GM19397 (cell line): ENCODE data around the gene JAG2.

Experiments used
- ATAC-seq: cut with Tn5 transposase; IDR thresholded peaks from one replicate; pipeline ENCODE4 v1.9.1; 2021; ENCODE audit warnings: mild to moderate bottlenecking, moderate library complexity; ENCODE audit not compliant: unreplicated experiment

The JAG2 gene

GRCh38 chr14:105185001-105185400 is 16.4 kb upstream of the JAG2 start:
- ATAC-seq, result no peak

DNA sequence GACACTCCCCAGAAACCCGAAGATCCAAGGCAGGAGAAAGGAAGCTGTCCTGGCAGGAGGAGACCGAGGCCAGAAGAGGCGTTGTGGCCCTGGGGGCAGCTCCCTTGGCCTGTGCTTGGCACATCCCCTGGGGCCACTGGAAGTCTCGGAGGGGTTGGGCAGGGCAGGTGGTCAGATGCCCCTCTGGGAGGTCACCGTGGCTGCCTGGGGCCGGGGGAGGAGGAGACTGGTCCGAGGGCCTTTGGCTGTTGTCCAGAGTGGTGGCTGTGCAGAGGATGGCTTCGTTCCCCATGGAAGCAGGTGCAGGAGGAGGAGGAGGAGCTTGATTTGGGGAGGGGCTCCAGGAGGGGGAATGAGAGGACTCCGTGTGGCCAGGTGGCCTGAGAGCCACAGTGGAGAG is 15.9 kb upstream of the JAG2 start:
- ATAC-seq, result no peak

DNA sequence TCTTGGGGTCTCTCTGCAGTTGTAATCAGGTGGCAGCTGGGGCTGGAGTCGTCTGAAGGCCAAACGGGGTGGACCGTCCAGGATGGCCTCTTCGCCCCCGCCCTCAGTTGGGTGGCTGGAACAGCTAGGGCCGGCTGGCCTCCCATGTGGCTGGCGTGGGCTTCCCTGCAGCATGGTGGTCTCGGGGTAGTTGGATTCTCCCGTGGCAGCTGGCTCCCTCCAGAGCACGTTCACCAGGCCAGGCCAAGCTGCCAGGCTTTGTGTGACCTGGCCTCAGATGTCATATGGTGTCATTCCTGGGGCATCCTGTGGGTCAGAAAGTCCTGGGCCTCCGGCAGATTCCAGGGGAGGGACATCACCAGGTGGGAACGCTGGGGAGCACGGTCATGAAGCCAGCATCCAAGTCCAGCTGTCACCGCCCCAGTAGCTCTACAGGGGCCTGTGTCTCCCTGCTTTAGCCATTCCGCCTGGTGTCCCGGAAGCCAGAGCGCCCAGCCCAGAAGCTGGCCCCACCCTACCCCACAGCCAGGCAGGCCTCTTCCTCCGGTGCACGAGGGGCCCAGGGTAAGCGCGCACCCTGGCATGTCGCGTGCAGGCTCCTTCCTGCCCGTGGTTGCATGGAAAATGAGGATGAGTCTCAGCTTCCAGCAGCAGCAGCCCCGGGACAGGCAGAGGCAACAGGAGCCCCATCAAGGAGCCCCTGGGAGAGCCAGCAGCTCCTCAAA is 13.9 kb upstream of the JAG2 start:
- no peak for ATAC-seq

DNA sequence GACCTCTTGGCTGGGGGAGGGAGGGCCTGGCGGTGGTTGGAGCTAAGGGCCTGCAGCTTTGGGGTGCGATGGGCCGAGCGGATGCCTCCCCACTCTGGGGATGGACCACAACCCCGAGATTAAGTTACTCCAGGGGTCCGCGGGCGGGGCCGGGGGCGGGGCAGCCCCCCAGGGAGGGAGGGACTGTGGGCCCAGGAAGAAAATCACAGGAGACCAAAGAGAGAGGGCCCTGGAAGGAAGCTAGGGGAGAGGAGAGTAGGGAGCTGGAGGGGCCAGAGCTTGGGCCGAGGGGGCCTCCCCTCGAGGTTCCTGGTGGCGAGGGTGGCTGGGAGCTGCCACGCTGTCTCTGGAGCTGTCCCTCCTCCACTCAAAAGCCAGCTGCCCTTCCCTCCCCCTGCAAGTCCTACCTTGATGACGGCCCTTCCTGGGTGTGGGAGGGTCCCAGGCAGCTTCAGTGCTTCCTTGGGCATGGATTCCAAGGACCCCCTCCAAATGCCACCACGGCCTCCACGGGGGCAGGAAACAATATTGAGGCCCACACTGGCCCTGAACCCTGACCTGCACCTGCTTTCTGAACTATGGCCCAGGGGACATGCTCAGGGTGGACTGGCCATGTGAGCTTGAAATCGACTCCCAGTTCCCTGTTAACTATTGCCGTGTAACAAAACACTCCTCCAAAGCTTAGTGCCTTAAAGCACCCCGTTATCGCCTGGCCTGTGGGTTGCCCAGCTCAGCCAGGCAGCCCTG is 13.1 kb upstream of the JAG2 start:
- no peak for ATAC-seq

GRCh38 chr14:105180592-105181548 is 12.3 kb upstream of the JAG2 start, which contains the start of gene NUDT14:
TSS of gene NUDT14 (minus strand) at chr14:105181312. CDS start at chr14:105181209, 103 bp downstream.
- peak; percentile 72 for ATAC-seq

- no peak for ATAC-seq
These were observed 10.6 kb upstream of the JAG2 start for GRCh38 chr14:105179191-105179590.

DNA sequence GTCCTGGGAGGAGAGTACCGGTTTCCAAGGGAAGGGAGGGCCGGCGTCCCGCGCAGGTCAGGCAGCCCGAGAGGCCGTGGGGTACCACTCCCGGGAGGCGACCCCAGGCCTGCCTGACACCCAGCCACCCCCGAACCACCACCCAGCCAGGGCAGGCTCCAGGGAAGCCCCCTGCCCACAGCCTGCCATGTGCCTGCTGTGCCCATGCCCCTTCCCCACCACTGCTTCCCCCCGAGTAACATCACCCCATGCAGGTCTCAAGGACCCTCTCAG is 10.2 kb upstream of the JAG2 start:
- no peak for ATAC-seq

GRCh38 chr14:105178069-105178867 is 9.7 kb upstream of the JAG2 start:
- no peak for ATAC-seq

GRCh38 chr14:105177082-105177481 is 8.5 kb upstream of the JAG2 start:
- no peak for ATAC-seq

DNA sequence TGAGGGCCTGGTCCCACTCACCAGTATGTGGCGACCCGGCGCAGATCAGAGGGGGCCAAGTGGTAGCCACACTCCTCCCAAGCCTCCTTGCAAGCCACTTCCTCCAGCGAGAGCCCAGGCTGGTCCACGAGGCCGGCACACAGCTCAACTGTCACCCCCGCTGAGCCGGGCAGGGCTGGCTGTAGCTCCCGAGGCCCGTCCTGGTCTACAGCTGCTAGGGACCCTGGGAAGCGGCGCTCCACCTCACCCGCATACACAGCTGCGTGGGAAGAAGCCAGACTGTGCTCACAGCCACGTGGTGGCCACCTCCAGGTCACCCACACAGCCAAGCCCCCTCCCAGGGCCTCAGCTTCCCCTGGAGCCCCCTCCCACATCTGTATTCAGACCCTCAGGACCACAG is 7.9 kb upstream of the JAG2 start:
- ATAC-seq, result no peak

GRCh38 chr14:105173901-105174894 is 5.6 kb upstream of the JAG2 start:
- no peak for ATAC-seq

DNA sequence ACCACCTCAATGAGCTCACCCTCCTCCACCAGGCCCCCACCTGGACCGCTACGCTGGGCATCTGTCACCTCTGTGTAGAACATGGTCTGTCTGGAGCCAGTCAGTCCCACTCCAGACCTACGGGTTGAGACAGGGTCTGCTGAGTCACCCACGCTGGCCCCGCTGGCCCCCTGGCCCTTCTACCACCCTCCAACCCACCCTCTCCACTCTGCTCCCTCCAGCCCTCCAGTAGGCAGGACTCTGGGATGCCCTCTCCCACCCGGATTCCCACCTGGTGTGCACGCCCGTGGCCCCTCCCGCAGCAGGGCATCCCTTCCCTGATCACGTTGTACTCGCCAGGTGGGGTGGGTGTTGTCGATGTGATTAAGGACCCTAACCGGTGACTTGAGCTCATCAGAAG is 4.6 kb upstream of the JAG2 start:
- no peak for ATAC-seq

DNA sequence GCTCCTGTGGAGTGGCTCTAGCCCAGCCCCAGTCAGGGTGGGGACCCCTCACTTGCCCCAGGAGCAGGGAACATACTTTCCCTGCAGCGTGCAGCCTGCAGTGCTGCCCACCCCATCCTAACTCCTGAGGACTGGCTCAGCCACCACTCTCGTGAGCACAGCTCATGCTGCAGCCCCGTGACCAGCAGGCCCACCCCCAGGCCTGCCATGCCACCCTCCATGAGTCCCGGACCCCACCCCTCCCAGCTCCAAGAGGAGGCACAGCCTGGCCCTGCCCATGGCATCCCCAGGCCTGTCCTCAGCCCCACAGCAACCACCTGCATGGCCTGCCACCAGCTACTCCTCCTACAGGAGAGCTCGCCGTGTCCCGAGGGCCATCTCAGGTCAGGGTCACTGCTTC is 3.9 kb upstream of the JAG2 start:
- no peak for ATAC-seq

- ATAC-seq, result no peak
These were observed 2.6 kb upstream of the JAG2 start for GRCh38 chr14:105171004-105171673.

DNA sequence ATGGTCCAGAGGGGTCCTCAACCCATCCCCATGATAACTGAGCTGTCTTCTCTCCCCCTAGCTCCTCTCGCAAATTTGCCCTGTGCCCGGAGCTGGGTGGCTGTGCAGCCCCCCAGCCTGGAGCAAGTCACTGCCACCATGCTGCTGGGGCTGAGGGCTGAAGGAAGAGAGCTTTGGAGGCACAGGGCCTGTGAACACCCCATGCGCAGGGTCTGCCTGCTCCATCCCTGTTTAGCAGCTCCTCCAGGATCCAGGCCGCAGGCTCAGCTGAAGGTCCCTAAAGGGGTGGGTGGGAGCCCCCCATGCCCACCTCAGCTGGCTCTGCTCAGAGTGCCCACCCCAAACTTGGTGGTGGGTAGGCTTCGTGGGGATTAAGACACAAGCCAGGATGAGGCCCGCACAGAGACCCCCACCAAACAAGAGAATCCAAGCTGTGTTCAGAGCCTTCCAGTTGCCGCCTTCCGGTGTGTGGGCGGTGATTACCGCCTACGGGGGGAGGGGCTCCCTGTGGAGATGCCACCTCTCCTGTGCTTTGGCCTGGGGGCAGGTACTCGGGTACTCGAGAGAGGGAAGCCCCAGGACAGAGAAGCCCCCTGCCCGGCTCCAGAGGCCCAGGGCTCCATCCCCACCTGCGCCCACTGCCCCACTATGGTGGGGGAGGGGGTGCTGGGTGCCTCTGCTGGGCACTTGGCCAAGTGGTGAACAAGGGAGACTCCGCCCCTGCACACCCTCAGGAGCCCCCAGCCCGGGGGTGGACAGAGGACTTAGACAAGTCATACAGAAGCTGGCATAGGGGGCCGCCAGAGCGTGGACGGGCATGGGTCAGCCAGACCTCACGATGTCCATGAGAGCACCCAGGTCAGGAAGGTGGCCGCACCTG is 1.4 kb upstream of the JAG2 start:
- ATAC-seq, result no peak

DNA sequence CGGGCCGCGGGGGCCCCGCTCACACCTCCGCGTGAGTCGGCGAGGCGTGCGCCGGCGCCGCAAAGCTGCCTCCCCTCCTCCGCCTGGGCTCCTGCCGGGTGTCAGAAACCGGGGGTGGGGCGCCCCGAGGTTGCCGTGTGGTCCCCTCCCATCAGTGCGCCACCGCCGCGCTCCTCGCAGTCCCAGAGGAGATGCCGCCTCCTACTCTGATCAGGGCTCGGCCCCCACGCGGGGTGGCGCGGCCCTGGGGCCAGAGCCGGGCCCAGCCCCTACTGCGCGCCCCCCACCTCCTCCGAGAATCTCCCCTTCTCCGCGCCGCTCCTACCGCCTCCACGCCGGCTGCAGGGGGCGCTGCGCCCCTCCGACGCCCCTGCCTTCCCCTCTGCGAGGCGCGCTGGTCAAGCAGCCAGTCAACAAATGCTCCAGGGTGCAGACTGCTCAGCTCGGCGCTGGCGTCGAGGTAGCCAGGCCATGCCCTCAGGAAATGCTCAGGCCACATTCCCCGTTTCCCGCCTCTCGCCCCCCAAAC is 467 bp upstream of the JAG2 start:
- ATAC-seq, result no peak

GRCh38 chr14:105168093-105168420 is 519 bp downstream of the JAG2 start:
- ATAC-seq, result no peak
